OCI-LY7 (cell line): ENCODE data around the gene SSTR5. TPM values are rescaled to one million over a fixed set of nuclear protein-coding genes. Genes with fewer than 3 reads are reported as not detected.
"Not testable (repeated sequence)": the region's sequence is repeated elsewhere in the genome, so short reads cannot be mapped to it uniquely, and the experiment has no call there.

Source experiments
- Bru-seq: library from RNA; stranded (reverse); fragments of 400-500 nt; gene quantifications from one replicate; lab custom pipeline; 2021; lab: Mats Ljungman, UMichigan
- BruChase-seq, 2 experiments: library from RNA; stranded (reverse); fragments of 400-500 nt; gene quantifications; one replicate each; lab custom pipeline; 2021; lab: Mats Ljungman, UMichigan
- BruUV-seq: library from RNA; stranded (reverse); fragments of 400-500 nt; replicated peaks from 2 replicates; lab custom pipeline; 2021; lab: Mats Ljungman, UMichigan
- CTCF ChIA-PET: fragments of 300-600 bp; sonication (Branson Sonifier 250); formaldehyde crosslinking; loops from one replicate; lab custom pipeline; 2022; ENCODE audit warnings: antibody characterized with exemption; ENCODE audit not compliant: unreplicated experiment; lab: Charles Lee
- POLR2A ChIA-PET: fragments of 300-600 bp; sonication (Branson Sonifier 250); formaldehyde crosslinking; loops from one replicate; lab custom pipeline; 2022; ENCODE audit warnings: antibody characterized with exemption; lab: Charles Lee
- DNase-seq: peaks from one replicate; pipeline ENCODE4 v3.0.0-alpha.2; 2015; ENCODE audit warnings: low spot score
- H2AFZ ChIP-seq: fragments of 200-600 bp; sonication (generic), shearing (Covaris generic); 2 replicates; pipeline ENCODE4 v1.6.1; 2014; ENCODE audit warnings: mild to moderate bottlenecking, antibody characterized with exemption, low read length, moderate library complexity
- H3K27ac ChIP-seq: fragments of 200-600 bp; sonication (generic); 2 replicates; pipeline ENCODE4 v1.5.1; 2014; ENCODE audit warnings: mixed run types, low read depth, mild to moderate bottlenecking, moderate library complexity, low read length, inconsistent platforms; ENCODE audit not compliant: poor library complexity, severe bottlenecking
- H3K36me3 ChIP-seq: fragments of 200-600 bp; sonication (generic); 2 replicates; pipeline ENCODE4 v1.6.1; 2014; ENCODE audit warnings: mild to moderate bottlenecking, antibody characterized with exemption, low read length, moderate library complexity, mixed read lengths; ENCODE audit not compliant: insufficient read depth
- H3K4me1 ChIP-seq: fragments of 200-600 bp; sonication (generic); 2 replicates; pipeline ENCODE4 v1.5.1; 2014; ENCODE audit warnings: mild to moderate bottlenecking, low read length; ENCODE audit not compliant: insufficient read depth, poor library complexity, severe bottlenecking
- H3K4me2 ChIP-seq: fragments of 200-600 bp; sonication (generic); 2 replicates; pipeline ENCODE4 v1.6.1; 2014; ENCODE audit warnings: mild to moderate bottlenecking, low read length
- H3K4me3 ChIP-seq: fragments of 200-600 bp; sonication (generic); 2 replicates; pipeline ENCODE4 v1.5.1; 2014; ENCODE audit warnings: mild to moderate bottlenecking, low read depth, low read length; ENCODE audit not compliant: poor library complexity, severe bottlenecking
- H3K79me2 ChIP-seq: fragments of 200-600 bp; sonication (generic); 2 replicates; pipeline ENCODE4 v1.6.1; 2016; ENCODE audit warnings: low read depth, mild to moderate bottlenecking, low read length, moderate library complexity, mixed read lengths; ENCODE audit not compliant: insufficient read depth
- H3K9me2 ChIP-seq: fragments of 200-600 bp; sonication (generic); 2 replicates; pipeline ENCODE4 v1.6.1; 2016; ENCODE audit warnings: mild to moderate bottlenecking, low read length, mixed read lengths; ENCODE audit not compliant: insufficient read depth
- H3K9me3 ChIP-seq: fragments of 200-600 bp; sonication (generic); 2 replicates; pipeline ENCODE4 v1.6.1; 2014; ENCODE audit warnings: mild to moderate bottlenecking, mixed run types, low read length, mixed read lengths
- H4K20me1 ChIP-seq: fragments of 200-600 bp; sonication (generic); 2 replicates; pipeline ENCODE4 v1.6.1; 2014; ENCODE audit warnings: mild to moderate bottlenecking, antibody characterized with exemption, low read length, moderate library complexity, mixed read lengths; ENCODE audit not compliant: insufficient read depth
- EZH2phosphoT487 ChIP-seq: fragments of 200-600 bp; sonication (generic); IDR thresholded peaks from 2 replicates; pipeline ENCODE4 v1.6.1; 2018; ENCODE audit warnings: low read depth, borderline replicate concordance, mild to moderate bottlenecking, mixed run types, antibody characterized with exemption, low read length, moderate library complexity, mixed read lengths
- intact Hi-C: fragments of 100-400 bp; cut with micrococcal nuclease; formaldehyde crosslinking; loops from one replicate; pipeline ENCODE4 v1.10.0; 2022; ENCODE audit not compliant: unreplicated experiment
- long read RNA-seq: library from polyadenylated mRNA; stranded (forward); transcript quantifications from one replicate; pipeline ENCODE4 v2.0.0, GENCODE V29; 2022
- total RNA-seq, 2 experiments: library from RNA; depleted of rRNA in 1 of 2; stranded (reverse); fragments of >200 nt in 1 of 2; shearing (Covaris generic) in 1 of 2; gene quantifications; 2 replicates each; pipeline ENCODE4 v1.2.3, GENCODE V29; 2014 to 2022
- TF ChIP-seq, protein P1 (sequence below): fragments of 200-600 bp; sonication (generic); conservative IDR thresholded peaks from 2 replicates; pipeline ENCODE4 v1.5.1; 2014; ENCODE audit warnings: mild to moderate bottlenecking, antibody characterized with exemption, low read length, moderate library complexity, mixed read lengths

The SSTR5 gene
- not detected in 2 replicates for total RNA-seq (2014; rRNA removed; shearing (Covaris generic))
- not detected in 2 replicates for total RNA-seq (2022)
- not detected for Bru-seq, nascent RNA
- not detected for BruChase-seq, experiment 1, labeled RNA remaining after a 6-hour chase
- BruChase-seq, experiment 2, labeled RNA remaining after a 2-hour chase = not detected
- long read RNA-seq = 0 reads

DNA sequence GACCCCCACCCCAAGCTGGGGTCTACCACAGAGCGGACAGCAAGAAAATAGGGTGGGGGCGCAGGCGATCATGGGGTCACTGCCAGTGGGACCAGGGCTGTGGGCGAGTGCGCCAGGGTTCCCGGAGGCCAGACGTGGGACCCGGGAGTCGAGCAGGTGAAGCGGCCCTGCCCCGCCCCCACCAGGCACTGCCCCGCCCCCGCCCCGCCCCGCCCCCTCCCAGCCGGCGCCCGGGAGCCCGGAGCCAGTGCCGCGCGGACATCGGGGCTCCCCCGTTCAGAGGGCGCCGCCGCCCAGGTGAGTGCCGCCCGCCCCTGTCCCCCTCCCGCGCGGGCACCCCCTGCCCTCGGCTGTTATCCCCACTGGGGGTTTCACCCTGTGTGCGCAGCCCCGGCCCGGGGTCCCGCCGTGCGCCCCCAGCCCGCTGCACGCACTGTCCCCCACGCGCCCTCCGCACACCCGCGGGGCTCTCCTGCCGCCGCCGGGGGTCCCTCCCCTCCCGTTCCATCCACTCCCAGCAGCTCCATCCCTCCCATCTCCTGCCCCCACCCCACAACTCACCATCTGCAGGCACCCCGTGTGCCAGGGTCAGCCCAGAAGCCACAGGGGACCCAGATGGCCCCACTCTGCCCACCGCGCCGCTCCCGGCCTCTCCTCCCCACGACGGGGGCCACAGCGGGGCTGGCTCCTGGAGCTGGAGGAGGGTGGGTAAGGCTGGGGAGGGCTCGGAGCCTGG is at the start of gene SSTR5:
SSTR5 (plus strand) TSS at position 222 of the 736 bp plus-strand sequence. CDS start 6,122 bp downstream, outside the sequence.
- DNase-seq = no peak
- H2AFZ ChIP-seq = no peak within 1 kb of the TSS
- BruUV-seq = no TSS peak
- H3K9me2 ChIP-seq = no peaks in the 10 kb centered on the region
- no peaks in the 10 kb centered on the region for H4K20me1 ChIP-seq
- no peak within 1 kb of the TSS for H3K27ac ChIP-seq
- ChIA-PET POLR2A (no interaction called here), CTCF (no interaction called here)
- H3K4me2 ChIP-seq = no peak within 1 kb of the TSS
- no peak within 1 kb of the TSS for H3K4me3 ChIP-seq
- intact Hi-C loops = no loop called here
- no peak for TF ChIP-seq EZH2phosphoT487
- TF ChIP-seq, protein P1, sequence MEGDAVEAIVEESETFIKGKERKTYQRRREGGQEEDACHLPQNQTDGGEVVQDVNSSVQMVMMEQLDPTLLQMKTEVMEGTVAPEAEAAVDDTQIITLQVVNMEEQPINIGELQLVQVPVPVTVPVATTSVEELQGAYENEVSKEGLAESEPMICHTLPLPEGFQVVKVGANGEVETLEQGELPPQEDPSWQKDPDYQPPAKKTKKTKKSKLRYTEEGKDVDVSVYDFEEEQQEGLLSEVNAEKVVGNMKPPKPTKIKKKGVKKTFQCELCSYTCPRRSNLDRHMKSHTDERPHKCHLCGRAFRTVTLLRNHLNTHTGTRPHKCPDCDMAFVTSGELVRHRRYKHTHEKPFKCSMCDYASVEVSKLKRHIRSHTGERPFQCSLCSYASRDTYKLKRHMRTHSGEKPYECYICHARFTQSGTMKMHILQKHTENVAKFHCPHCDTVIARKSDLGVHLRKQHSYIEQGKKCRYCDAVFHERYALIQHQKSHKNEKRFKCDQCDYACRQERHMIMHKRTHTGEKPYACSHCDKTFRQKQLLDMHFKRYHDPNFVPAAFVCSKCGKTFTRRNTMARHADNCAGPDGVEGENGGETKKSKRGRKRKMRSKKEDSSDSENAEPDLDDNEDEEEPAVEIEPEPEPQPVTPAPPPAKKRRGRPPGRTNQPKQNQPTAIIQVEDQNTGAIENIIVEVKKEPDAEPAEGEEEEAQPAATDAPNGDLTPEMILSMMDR = no peak
- no peaks in the 10 kb centered on the region for H3K9me3 ChIP-seq
- no peaks in the 10 kb centered on the region for H3K4me1 ChIP-seq
- H3K79me2 ChIP-seq = no peaks in the 10 kb centered on the region
- H3K36me3 ChIP-seq = no peaks in the 10 kb centered on the region

DNA sequence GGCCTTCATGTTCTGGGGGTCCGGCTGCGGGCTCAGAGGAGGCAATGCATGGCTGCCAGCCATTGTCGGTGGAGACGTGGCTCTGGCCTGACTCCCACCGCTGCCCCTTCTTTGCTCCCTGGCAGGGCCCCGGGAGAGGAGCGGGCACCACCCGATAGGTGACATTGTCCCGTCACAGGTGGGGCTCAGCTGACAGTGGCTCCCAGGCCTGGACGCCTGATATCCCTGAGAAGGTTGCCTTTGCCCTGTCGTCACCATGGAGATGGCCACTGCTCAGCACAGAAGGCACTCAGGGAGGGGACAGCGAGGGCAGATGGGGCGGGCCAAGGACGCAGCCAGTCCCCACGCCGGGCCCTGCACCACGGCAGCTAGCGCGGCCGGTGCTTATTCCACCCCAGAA is 48.4 kb upstream of the SSTR5 start:
- Histone ChIP-seq H3K4me1 (no peaks in the 10 kb centered on the region), H3K79me2 (no peaks in the 10 kb centered on the region), H3K9me2 (no peaks in the 10 kb centered on the region), H3K4me2 (no peak overlapping the region), H3K36me3 (no peaks in the 10 kb centered on the region), H2AFZ (no peak overlapping the region), H3K27ac (no peak overlapping the region), H3K9me3 (no peaks in the 10 kb centered on the region), H3K4me3 (no peak overlapping the region), H4K20me1 (no peaks in the 10 kb centered on the region)
- TF ChIP-seq EZH2phosphoT487 = no peak
- TF ChIP-seq, protein P1 = no peak
- intact Hi-C loops = no loop called here
- DNase-seq = no peak
- BruUV-seq = no TSS peak
- ChIA-PET POLR2A (no interaction called here), CTCF (no interaction called here)

DNA sequence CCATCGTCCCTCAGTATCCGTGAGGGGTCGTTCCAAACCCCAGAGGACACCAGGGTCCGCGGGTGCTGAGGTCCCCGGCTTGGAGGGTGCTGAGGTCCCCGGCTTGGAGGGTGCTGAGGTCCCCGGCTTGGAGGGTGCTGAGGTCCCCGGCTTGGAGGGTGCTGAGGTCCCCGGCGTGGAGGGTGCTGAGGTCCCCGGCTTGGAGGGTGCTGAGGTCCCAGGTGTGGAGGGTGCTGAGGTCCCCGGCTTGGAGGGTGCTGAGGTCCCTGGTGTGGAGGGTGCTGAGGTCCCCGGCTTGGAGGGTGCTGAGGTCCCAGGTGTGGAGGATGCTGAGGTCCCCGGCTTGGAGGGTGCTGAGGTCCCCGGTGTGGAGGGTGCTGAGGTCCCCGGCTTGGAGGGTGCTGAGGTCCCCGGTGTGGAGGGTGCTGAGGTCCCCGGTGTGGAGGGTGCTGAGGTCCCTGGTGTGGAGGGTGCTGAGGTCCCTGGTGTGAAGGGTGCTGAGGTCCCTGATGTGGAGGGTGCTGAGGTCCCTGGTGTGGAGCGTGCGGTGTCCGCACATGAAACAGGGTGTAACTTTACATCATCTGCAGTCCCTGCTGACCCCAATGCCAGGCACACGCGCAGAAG is 47.3 kb upstream of the SSTR5 start:
- H3K9me3 ChIP-seq, H2AFZ ChIP-seq, POLR2A ChIA-PET, H3K4me2 ChIP-seq, H4K20me1 ChIP-seq, H3K9me2 ChIP-seq, H3K79me2 ChIP-seq, BruUV-seq, H3K36me3 ChIP-seq, H3K4me3 ChIP-seq, H3K27ac ChIP-seq, H3K4me1 ChIP-seq, CTCF ChIA-PET, intact Hi-C loops: not testable (repeated sequence)
- DNase-seq = peak; percentile 28
